Neural progenitor cell (in vitro differentiated cells): Measurements from ENCODE around the gene HSPB1. TPM values are rescaled to one million over a fixed set of nuclear protein-coding genes. Genes with fewer than 3 reads are reported as not detected.
"Not testable (repeated sequence)": the region's sequence is repeated elsewhere in the genome, so short reads cannot be mapped to it uniquely, and the experiment has no call there.

ENCODE experiments used
- DNase-seq: peaks from one replicate; pipeline ENCODE4 v3.0.0-alpha.2; 2016; ENCODE audit warnings: low spot score
- H2AFZ ChIP-seq: fragments of 200-600 bp; sonication (generic); replicated peaks from 2 replicates; pipeline ENCODE4 v1.6.1; 2016; ENCODE audit warnings: antibody characterized with exemption
- H3F3A ChIP-seq: fragments of 200-600 bp; sonication (generic); 2 replicates; pipeline ENCODE4 v1.6.1; 2016; ENCODE audit warnings: antibody characterized with exemption, low read depth
- H3K27ac ChIP-seq: fragments of 200-600 bp; sonication (generic); 2 replicates; pipeline ENCODE4 v1.5.1; 2016; ENCODE audit warnings: mild to moderate bottlenecking
- H3K27me3 ChIP-seq: fragments of 200-600 bp; sonication (generic); 2 replicates; pipeline ENCODE4 v1.6.1; 2016; ENCODE audit warnings: mild to moderate bottlenecking, moderate library complexity
- H3K36me3 ChIP-seq: fragments of 200-600 bp; sonication (generic); 2 replicates; pipeline ENCODE4 v1.5.1; 2016
- H3K4me1 ChIP-seq: fragments of 200-600 bp; sonication (generic); 2 replicates; pipeline ENCODE4 v1.6.1; 2016; ENCODE audit warnings: mixed run types
- H3K4me2 ChIP-seq: fragments of 200-600 bp; sonication (generic); 2 replicates; pipeline ENCODE4 v1.6.1; 2016
- H3K4me3 ChIP-seq: fragments of 200-600 bp; sonication (generic); 2 replicates; pipeline ENCODE4 v1.5.1; 2016
- H3K79me2 ChIP-seq: fragments of 200-600 bp; sonication (generic); 2 replicates; pipeline ENCODE4 v1.6.1; 2016; ENCODE audit warnings: low read depth
- H3K9ac ChIP-seq: fragments of 200-600 bp; sonication (generic); 2 replicates; pipeline ENCODE4 v1.6.1; 2016
- H3K9me3 ChIP-seq: fragments of 200-600 bp; sonication (generic); 2 replicates; pipeline ENCODE4 v1.5.1; 2016; ENCODE audit warnings: low read depth
- H4K20me1 ChIP-seq: fragments of 200-600 bp; sonication (generic); 2 replicates; pipeline ENCODE4 v1.6.1; 2016; ENCODE audit warnings: low read depth
- H3K27ac Mint-ChIP-seq: 3 replicates; pipeline ENCODE4 v1.8.0; 2021; ENCODE audit warnings: mixed read lengths
- H3K27me3 Mint-ChIP-seq: 2 replicates; pipeline ENCODE4 v1.8.0; 2022; ENCODE audit warnings: low read depth, mild to moderate bottlenecking, inconsistent platforms, moderate library complexity, mixed read lengths; ENCODE audit not compliant: insufficient read depth
- H3K36me3 Mint-ChIP-seq: 3 replicates; pipeline ENCODE4 v1.8.0; 2021; ENCODE audit warnings: mixed read lengths
- H3K4me1 Mint-ChIP-seq: 3 replicates; pipeline ENCODE4 v1.8.0; 2021; ENCODE audit warnings: mixed read lengths
- H3K4me3 Mint-ChIP-seq: 3 replicates; pipeline ENCODE4 v1.8.0; 2021; ENCODE audit warnings: mild to moderate bottlenecking, moderate library complexity, mixed read lengths
- H3K9me3 Mint-ChIP-seq: 3 replicates; pipeline ENCODE4 v1.8.0; 2020; ENCODE audit warnings: mixed read lengths
- EZH2 ChIP-seq: fragments of 200-600 bp; sonication (generic); IDR thresholded peaks from 2 replicates; pipeline ENCODE4 v1.6.1; 2017; ENCODE audit warnings: antibody characterized with exemption, mild to moderate bottlenecking, moderate library complexity
- EZH2phosphoT487 ChIP-seq: fragments of 200-600 bp; sonication (generic); IDR thresholded peaks from 2 replicates; pipeline ENCODE4 v1.6.1; 2017; ENCODE audit warnings: antibody characterized with exemption
- total RNA-seq: library from RNA; depleted of rRNA; stranded (reverse); fragments of >200 nt; gene quantifications from 2 replicates; pipeline ENCODE4 v1.2.3, GENCODE V29; 2015; ENCODE audit warnings: low replicate concordance
- TF ChIP-seq, protein P1 (sequence below): fragments of 200-600 bp; sonication (generic); IDR thresholded peaks from 2 replicates; pipeline ENCODE4 v1.5.1; 2017; ENCODE audit warnings: antibody characterized with exemption, mild to moderate bottlenecking

The HSPB1 gene
- total RNA-seq, 1 donor from 2014 or later: 9.7 TPM

DNA sequence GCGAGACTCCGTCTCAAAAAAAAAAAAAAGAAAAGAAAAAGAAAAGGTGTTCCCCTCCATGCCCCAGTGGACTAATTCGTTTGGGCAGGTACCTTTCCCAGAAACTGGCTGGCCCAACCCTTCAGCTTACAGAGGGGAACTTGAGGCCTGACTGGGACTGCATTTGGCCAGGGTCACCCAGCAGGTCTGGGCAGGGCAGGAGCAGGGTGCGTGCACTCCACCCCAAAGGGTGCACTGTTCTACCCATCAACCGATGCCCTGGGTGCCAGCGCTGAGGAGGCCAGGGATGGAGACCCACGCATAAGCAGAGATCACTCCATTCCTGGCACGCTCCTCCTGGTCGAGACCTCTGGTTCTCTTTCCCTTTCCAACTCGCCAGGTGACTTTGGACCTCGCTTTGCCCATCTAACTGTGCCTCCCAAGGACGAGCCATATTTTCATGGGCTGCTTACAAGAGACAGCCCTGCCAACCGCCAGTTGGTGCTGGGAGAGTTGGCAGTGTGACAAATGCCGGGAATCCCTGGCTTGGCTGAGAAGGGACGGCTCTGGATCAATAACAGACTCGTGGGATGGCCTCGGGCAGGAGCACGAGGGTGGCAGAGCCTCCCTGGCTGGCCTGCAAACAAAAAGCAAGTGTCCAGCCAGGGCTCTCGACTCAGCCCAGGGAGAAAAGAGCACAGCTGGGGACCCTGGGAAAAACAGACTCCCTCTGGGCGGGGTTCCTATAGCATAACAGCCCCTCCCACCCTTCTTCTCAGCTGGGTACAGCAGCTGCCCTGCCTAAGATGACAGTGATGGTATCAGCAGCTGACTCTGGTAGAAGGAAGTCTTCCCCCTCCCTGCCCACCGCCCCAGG, 7.9 kb downstream of the HSPB1 start:
- H3K4me3 ChIP-seq: no peak overlapping the region
- TF ChIP-seq, protein P1, sequence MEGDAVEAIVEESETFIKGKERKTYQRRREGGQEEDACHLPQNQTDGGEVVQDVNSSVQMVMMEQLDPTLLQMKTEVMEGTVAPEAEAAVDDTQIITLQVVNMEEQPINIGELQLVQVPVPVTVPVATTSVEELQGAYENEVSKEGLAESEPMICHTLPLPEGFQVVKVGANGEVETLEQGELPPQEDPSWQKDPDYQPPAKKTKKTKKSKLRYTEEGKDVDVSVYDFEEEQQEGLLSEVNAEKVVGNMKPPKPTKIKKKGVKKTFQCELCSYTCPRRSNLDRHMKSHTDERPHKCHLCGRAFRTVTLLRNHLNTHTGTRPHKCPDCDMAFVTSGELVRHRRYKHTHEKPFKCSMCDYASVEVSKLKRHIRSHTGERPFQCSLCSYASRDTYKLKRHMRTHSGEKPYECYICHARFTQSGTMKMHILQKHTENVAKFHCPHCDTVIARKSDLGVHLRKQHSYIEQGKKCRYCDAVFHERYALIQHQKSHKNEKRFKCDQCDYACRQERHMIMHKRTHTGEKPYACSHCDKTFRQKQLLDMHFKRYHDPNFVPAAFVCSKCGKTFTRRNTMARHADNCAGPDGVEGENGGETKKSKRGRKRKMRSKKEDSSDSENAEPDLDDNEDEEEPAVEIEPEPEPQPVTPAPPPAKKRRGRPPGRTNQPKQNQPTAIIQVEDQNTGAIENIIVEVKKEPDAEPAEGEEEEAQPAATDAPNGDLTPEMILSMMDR: no peak
- no peak for TF ChIP-seq EZH2phosphoT487
- peaks cover 16% of the 10 kb centered on the region for H3K27me3 Mint-ChIP-seq
- peaks cover 12% of the 10 kb centered on the region for H3K4me1 ChIP-seq
- no peaks in the 10 kb centered on the region for H4K20me1 ChIP-seq
- no peak overlapping the region for H3K4me3 Mint-ChIP-seq
- H3K4me2 ChIP-seq: no peak overlapping the region
- peaks cover 6% of the 10 kb centered on the region for H3F3A ChIP-seq
- no peaks in the 10 kb centered on the region for H3K9me3 ChIP-seq
- no peaks in the 10 kb centered on the region for H3K79me2 ChIP-seq
- H3K27me3 ChIP-seq: no peaks in the 10 kb centered on the region
- peak overlapping the region; percentile 91 for H3K27ac Mint-ChIP-seq
- no peaks in the 10 kb centered on the region for H3K9me3 Mint-ChIP-seq
- no peak overlapping the region for H2AFZ ChIP-seq
- H3K36me3 Mint-ChIP-seq: no peaks in the 10 kb centered on the region
- no peak for DNase-seq
- H3K9ac ChIP-seq: no peak overlapping the region
- peaks cover 27% of the 10 kb centered on the region for H3K4me1 Mint-ChIP-seq
- H3K36me3 ChIP-seq: no peaks in the 10 kb centered on the region
- H3K27ac ChIP-seq: no peak overlapping the region

DNA sequence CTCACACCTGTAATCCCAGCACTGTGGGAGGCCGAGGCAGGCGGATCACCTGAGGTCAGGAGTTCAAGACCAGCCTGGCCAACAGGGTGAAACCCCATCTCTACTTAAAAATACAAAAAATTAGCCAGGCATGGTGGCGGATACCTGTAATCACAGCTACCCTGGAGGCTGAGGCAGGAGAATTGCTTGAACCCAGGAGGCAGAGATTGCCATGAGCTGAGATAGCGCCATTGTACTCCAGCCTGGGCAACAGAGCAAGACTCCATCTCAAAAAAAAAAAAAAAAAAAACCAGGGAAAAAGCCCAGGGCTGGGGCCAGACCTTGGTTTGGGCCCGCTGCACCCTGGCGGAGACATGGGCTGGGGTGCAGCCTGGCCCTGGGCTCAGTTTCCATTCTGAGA, 9.4 kb downstream of the HSPB1 start:
- H3K9me3 Mint-ChIP-seq, H3K9me3 ChIP-seq, H3K36me3 ChIP-seq, H2AFZ ChIP-seq, H3K79me2 ChIP-seq, H3K4me3 Mint-ChIP-seq, H3K27ac Mint-ChIP-seq, H3K36me3 Mint-ChIP-seq, H3K9ac ChIP-seq, H3K27ac ChIP-seq, H3K4me3 ChIP-seq, DNase-seq, H3K4me2 ChIP-seq, H3F3A ChIP-seq, H3K27me3 ChIP-seq, H3K4me1 ChIP-seq, H4K20me1 ChIP-seq: not testable (repeated sequence)
- Mint-ChIP-seq H3K4me1 (peaks cover 18% of the 10 kb centered on the region), H3K27me3 (peaks cover 16% of the 10 kb centered on the region)

DNA sequence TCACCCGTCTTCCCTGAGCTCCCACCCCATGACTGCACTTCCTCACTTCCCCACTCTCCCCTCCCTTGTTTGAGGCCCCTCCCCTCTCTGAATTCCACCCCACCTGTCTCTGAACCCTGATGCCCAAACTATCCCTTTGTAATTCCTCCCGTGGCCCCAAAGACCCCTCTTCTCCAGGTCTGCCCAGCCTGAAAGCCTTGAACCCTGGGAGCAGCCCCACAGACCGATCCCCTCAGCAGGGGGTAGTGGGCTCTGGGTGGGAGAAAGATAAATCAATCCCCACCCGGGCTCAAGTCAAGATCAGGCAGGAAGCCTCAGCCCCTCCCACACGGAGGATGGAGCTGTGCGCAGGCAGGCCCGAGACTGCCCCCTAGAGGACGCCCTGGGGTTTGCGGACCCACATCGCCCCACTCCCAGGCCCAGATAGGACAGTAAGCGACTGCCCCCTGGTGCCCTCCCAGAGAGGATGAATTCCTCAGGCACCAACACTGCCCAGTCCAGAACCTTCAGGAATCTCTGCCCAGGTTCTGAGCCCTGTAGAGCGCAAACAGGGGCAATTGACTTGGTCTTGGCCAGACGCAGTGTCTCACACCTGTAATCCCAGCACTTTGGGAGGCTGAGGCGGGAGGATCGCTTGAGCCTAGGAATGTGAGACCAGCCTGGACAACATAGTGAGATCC, 11.7 kb downstream of the HSPB1 start:
- H3K27ac Mint-ChIP-seq: peak overlapping the region; percentile 63
- TF ChIP-seq, protein P1: peak; percentile 100
- TF ChIP-seq EZH2: no peak

DNA sequence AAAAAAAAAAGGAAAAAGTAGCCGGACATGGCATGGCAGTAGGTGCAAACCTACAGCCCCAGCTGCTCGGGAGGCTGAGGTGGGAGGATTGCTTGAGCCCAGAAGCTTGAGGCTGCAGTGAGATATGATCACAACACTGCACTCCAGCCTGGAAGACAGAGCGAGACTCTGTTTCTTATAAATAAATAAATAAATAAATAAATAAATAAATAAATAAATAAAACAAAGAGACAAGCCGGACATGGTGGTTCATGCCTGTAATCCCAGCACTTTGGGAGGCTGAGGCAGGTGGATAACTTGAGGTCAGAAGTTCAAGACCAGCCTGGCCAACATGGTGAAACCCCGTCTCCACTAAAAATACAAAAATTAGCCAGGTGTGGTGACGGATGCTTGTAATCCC, 12.3 kb downstream of the HSPB1 start:
- not testable (repeated sequence) for DNase-seq, H3K36me3 ChIP-seq, H3K9ac ChIP-seq, H3K9me3 ChIP-seq, H2AFZ ChIP-seq, H3K27me3 ChIP-seq, H3K79me2 ChIP-seq, H4K20me1 ChIP-seq, H3K4me3 Mint-ChIP-seq, H3K9me3 Mint-ChIP-seq, H3K27ac ChIP-seq, H3K4me2 ChIP-seq, H3K36me3 Mint-ChIP-seq, H3K27ac Mint-ChIP-seq, H3K4me3 ChIP-seq
- peaks cover 15% of the 10 kb centered on the region for H3K4me1 ChIP-seq
- H3K27me3 Mint-ChIP-seq: peaks cover 18% of the 10 kb centered on the region
- peaks cover 24% of the 10 kb centered on the region for H3K4me1 Mint-ChIP-seq
- H3F3A ChIP-seq: peaks cover 29% of the 10 kb centered on the region

More for the DNA sequence above, 11.7 kb downstream of the HSPB1 start:
- Mint-ChIP-seq H3K4me3 (peak overlapping the region; percentile 46), H3K27me3 (peaks cover 18% of the 10 kb centered on the region), H3K9me3 (no peaks in the 10 kb centered on the region), H3K36me3 (no peaks in the 10 kb centered on the region), H3K4me1 (peaks cover 23% of the 10 kb centered on the region)
- Histone ChIP-seq H3K36me3 (no peaks in the 10 kb centered on the region), H3K27ac (no peak overlapping the region), H3K9ac (no peak overlapping the region), H3K4me2 (peak overlapping the region; percentile 48), H3K79me2 (peaks cover 4% of the 10 kb centered on the region), H3K9me3 (no peaks in the 10 kb centered on the region), H3K27me3 (no peaks in the 10 kb centered on the region), H3K4me1 (peaks cover 13% of the 10 kb centered on the region), H2AFZ (no peak overlapping the region), H4K20me1 (peaks cover 3% of the 10 kb centered on the region), H3K4me3 (no peak overlapping the region), H3F3A (peaks cover 23% of the 10 kb centered on the region)
- DNase-seq: peak; percentile 95
